A549 (cell line): Measurements from ENCODE around the gene CDIPT. TPM values are rescaled to one million over a fixed set of nuclear protein-coding genes. Genes with fewer than 3 reads are reported as not detected.

Experiments
- ATAC-seq, 2 experiments: fragments of 200-7000 bp in 1 of 2; fragments of >200 bp in 1 of 2; cut with Nextera tagmentation in 1 of 2; cut with Tn5 transposase in 1 of 2; 3 replicates each; pipeline versions ENCODE4 v1.8.0 to v1.9.1; 2018 to 2020; ENCODE audit warnings: mild to moderate bottlenecking in 1 of 2, moderate library complexity in 1 of 2
- CTCF ChIA-PET: fragments of 300-600 bp; sonication (Branson Sonifier 250); formaldehyde crosslinking; extraction: SDS; loops from one replicate; lab custom pipeline; 2021; ENCODE audit warnings: antibody characterized with exemption, inconsistent platforms; lab: Yijun Ruan, JAX
- POLR2A ChIA-PET: fragments of 350-600 bp; formaldehyde crosslinking; extraction: SDS; loops from one replicate; lab custom pipeline; 2021; ENCODE audit warnings: antibody characterized with exemption, inconsistent platforms; lab: Yijun Ruan, JAX
- DNase-seq, 2 experiments: peaks; one replicate each; pipeline versions ENCODE4 v3.0.0 to v3.0.0-alpha.2; 2011 to 2016; ENCODE audit warnings: low read depth in 1 of 2, low spot score in 1 of 2
- FAIRE-seq: peaks from 2 replicates; lab custom pipeline; 2011; peaks lifted over from hg19 to GRCh38; lab: Jason Lieb, UNC
- H3K27ac ChIP-seq, 2 experiments: fragments of >200 bp; sonication (Bioruptor Twin); formaldehyde crosslinking; 3 replicates each; pipeline ENCODE4 v1.5.1; 2016 to 2017
- H3K4me1 ChIP-seq: fragments of >200 bp; sonication (Bioruptor Twin); formaldehyde crosslinking; 3 replicates; pipeline ENCODE4 v1.6.1; 2016
- H3K4me2 ChIP-seq: fragments of >200 bp; sonication (Bioruptor Twin); formaldehyde crosslinking; 3 replicates; pipeline ENCODE4 v1.6.1; 2016
- H3K4me3 ChIP-seq: fragments of >200 bp; sonication (Bioruptor Twin); formaldehyde crosslinking; 3 replicates; pipeline ENCODE4 v1.5.1; 2016
- H3K9me3 ChIP-seq: fragments of >200 bp; sonication (Bioruptor Twin); formaldehyde crosslinking; 3 replicates; pipeline ENCODE4 v1.6.1; 2016
- CHD2 ChIP-seq: fragments of 150-350 bp; IDR thresholded peaks from 2 replicates; pipeline ENCODE4 v1.6.1; 2014; ENCODE audit warnings: low read length; ENCODE audit not compliant: partially characterized antibody
- EHMT2 ChIP-seq: fragments of 200-600 bp; sonication (generic); IDR thresholded peaks from 2 replicates; pipeline ENCODE4 v1.6.1; 2016; ENCODE audit warnings: antibody characterized with exemption, low read depth, mild to moderate bottlenecking, moderate library complexity
- EP300 ChIP-seq, 2 experiments: fragments of >200 bp; sonication (Bioruptor Twin); formaldehyde crosslinking; IDR thresholded peaks; 2 replicates in 1 of 2; 3 replicates in 1 of 2; pipeline ENCODE4 v1.6.1; 2016 to 2017
- ESRRA ChIP-seq: fragments of 150-350 bp; IDR thresholded peaks from 2 replicates; pipeline ENCODE4 v1.6.1; 2014; ENCODE audit warnings: mild to moderate bottlenecking, low read length, borderline replicate concordance
- FOSB ChIP-seq: fragments of 250-450 bp; sonication (Bioruptor Pico); IDR thresholded peaks from 2 replicates; pipeline ENCODE4 v1.5.0; 2020; ENCODE audit warnings: mild to moderate bottlenecking, moderate library complexity
- GATA3 ChIP-seq: IDR thresholded peaks from 2 replicates; pipeline ENCODE4 v1.6.1; 2012; ENCODE audit warnings: borderline replicate concordance
- HDAC2 ChIP-seq: fragments of 200-600 bp; sonication (generic); IDR thresholded peaks from 2 replicates; pipeline ENCODE4 v1.6.1; 2016
- HOXB13 ChIP-seq: fragments of 250-450 bp; sonication (Bioruptor Pico); IDR thresholded peaks from 2 replicates; pipeline ENCODE4 v1.5.0; 2020; ENCODE audit warnings: low read depth, mild to moderate bottlenecking, moderate library complexity
- JUN ChIP-seq, 2 experiments: fragments of >200 bp; sonication (Bioruptor Twin); formaldehyde crosslinking; IDR thresholded peaks; 2 replicates in 1 of 2; 3 replicates in 1 of 2; pipeline ENCODE4 v1.6.1; 2016 to 2017
- JUNB ChIP-seq: fragments of >200 bp; sonication (Bioruptor Twin); formaldehyde crosslinking; IDR thresholded peaks from 2 replicates; pipeline ENCODE4 v1.6.1; 2016
- KDM1A ChIP-seq: fragments of 200-600 bp; sonication (generic); IDR thresholded peaks from 2 replicates; pipeline ENCODE4 v1.6.1; 2016; ENCODE audit warnings: low read depth, mild to moderate bottlenecking
- MYC ChIP-seq: IDR thresholded peaks from 2 replicates; pipeline ENCODE4 v1.6.1; 2012; ENCODE audit warnings: mild to moderate bottlenecking, inconsistent platforms, low read length, improper control_type of control experiment, borderline replicate concordance
- NFE2L2 ChIP-seq: fragments of 150-350 bp; conservative IDR thresholded peaks from 2 replicates; pipeline ENCODE4 v1.6.1; 2014; ENCODE audit warnings: low read length
- NPAS2 ChIP-seq: fragments of 250-450 bp; sonication (Bioruptor Pico); IDR thresholded peaks from 2 replicates; pipeline ENCODE4 v1.8.0; 2022; ENCODE audit warnings: mild to moderate bottlenecking, moderate library complexity, borderline replicate concordance
- PHF8 ChIP-seq: fragments of 200-600 bp; sonication (generic); IDR thresholded peaks from 2 replicates; pipeline ENCODE4 v1.6.1; 2016; ENCODE audit warnings: low read depth, mild to moderate bottlenecking, antibody characterized with exemption, moderate library complexity, borderline replicate concordance
- POLR2A ChIP-seq: IDR thresholded peaks from 2 replicates; pipeline ENCODE4 v1.6.1; 2012; ENCODE audit warnings: mild to moderate bottlenecking, low read length
- POLR2AphosphoS2 ChIP-seq: conservative IDR thresholded peaks from 2 replicates; pipeline ENCODE4 v1.6.1; 2012; ENCODE audit warnings: low read length, improper control_type of control experiment, inconsistent platforms
- RAD21 ChIP-seq, 2 experiments: fragments of >200 bp in 1 of 2; sonication (Bioruptor Twin) in 1 of 2; formaldehyde crosslinking in 1 of 2; IDR thresholded peaks in 1 of 2; conservative IDR thresholded peaks in 1 of 2; 2 replicates in 1 of 2; 3 replicates in 1 of 2; pipeline ENCODE4 v1.6.1; 2012 to 2018; ENCODE audit warnings: inconsistent platforms in 1 of 2
- RCOR1 ChIP-seq: fragments of 150-350 bp; IDR thresholded peaks from 2 replicates; pipeline ENCODE4 v1.6.1; 2014; ENCODE audit warnings: antibody characterized with exemption, low read length, low read depth
- RFX5 ChIP-seq: fragments of 450-650 bp; IDR thresholded peaks from 2 replicates; pipeline ENCODE4 v1.7.1; 2014; ENCODE audit warnings: antibody characterized with exemption, mild to moderate bottlenecking, moderate library complexity
- RNF2 ChIP-seq: fragments of 200-600 bp; sonication (generic); IDR thresholded peaks from 2 replicates; pipeline ENCODE4 v1.6.1; 2016; ENCODE audit warnings: low read depth, mild to moderate bottlenecking, antibody characterized with exemption, moderate library complexity, borderline replicate concordance
- ZNF302 ChIP-seq: fragments of 250-450 bp; sonication (Bioruptor Pico); IDR thresholded peaks from 2 replicates; pipeline ENCODE4 v1.9.0; 2021; ENCODE audit warnings: inconsistent platforms, mild to moderate bottlenecking, moderate library complexity
- WGBS: methylation state at CpG from one replicate; pipeline ENCODE4 v1.1.6; 2017; ENCODE audit errors: missing lambda C conversion rate; 5-methylcytosine and 5-hydroxymethylcytosine counted together
- polyA plus RNA-seq, 4 experiments: library from polyadenylated mRNA; depleted of rRNA in 3 of 4; stranded (reverse); fragments of >200 nt; fragmentation: RNase III in 1 of 4; extraction: RNeasy Plus Mini Kit Qiagen cat#74134 plus additional on column Dnase treatment in 1 of 4; gene quantifications; 2 replicates in 3 of 4; 3 replicates in 1 of 4; pipeline ENCODE4 v1.2.3, GENCODE V29; 2011 to 2017
- TF ChIP-seq, protein P1 (sequence below): fragments of 200-600 bp; sonication (generic); IDR thresholded peaks from 2 replicates; pipeline ENCODE4 v1.6.1; 2016; ENCODE audit warnings: antibody characterized with exemption, mild to moderate bottlenecking, moderate library complexity
- TF ChIP-seq, protein P2 (sequence below): fragments of >200 bp; sonication (Bioruptor Twin); formaldehyde crosslinking; IDR thresholded peaks from 3 replicates; pipeline ENCODE4 v1.5.1; 2016
- TF ChIP-seq, protein P3 (sequence below): fragments of >200 bp; sonication (Bioruptor Twin); formaldehyde crosslinking; IDR thresholded peaks from 2 replicates; pipeline ENCODE4 v1.6.1; 2016
- TF ChIP-seq, protein P4 (sequence below): IDR thresholded peaks from 2 replicates; pipeline ENCODE4 v1.6.1; 2012

Gene CDIPT
- polyA plus RNA-seq, 2 of the 4 experiments (the other 2 are of a cell fraction): 64.0 to 72.1 TPM

DNA sequence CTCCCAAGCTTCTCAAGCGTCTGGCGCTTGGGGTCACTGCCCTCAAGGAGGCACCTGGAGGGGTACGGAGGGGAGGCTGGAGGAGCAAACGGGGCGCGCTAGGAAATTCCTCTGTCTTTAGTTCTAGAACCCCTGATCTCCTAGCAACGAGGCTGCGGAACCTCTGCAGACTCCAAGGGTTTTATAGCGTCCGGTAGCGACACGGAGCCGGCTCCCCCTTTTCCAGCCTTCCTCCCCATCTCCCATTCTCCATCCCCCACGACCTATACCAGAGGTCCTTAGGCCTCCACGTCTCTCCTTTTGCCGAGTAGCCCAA lies 601 bp upstream of the CDIPT start (continued):
- TF ChIP-seq, protein P1, sequence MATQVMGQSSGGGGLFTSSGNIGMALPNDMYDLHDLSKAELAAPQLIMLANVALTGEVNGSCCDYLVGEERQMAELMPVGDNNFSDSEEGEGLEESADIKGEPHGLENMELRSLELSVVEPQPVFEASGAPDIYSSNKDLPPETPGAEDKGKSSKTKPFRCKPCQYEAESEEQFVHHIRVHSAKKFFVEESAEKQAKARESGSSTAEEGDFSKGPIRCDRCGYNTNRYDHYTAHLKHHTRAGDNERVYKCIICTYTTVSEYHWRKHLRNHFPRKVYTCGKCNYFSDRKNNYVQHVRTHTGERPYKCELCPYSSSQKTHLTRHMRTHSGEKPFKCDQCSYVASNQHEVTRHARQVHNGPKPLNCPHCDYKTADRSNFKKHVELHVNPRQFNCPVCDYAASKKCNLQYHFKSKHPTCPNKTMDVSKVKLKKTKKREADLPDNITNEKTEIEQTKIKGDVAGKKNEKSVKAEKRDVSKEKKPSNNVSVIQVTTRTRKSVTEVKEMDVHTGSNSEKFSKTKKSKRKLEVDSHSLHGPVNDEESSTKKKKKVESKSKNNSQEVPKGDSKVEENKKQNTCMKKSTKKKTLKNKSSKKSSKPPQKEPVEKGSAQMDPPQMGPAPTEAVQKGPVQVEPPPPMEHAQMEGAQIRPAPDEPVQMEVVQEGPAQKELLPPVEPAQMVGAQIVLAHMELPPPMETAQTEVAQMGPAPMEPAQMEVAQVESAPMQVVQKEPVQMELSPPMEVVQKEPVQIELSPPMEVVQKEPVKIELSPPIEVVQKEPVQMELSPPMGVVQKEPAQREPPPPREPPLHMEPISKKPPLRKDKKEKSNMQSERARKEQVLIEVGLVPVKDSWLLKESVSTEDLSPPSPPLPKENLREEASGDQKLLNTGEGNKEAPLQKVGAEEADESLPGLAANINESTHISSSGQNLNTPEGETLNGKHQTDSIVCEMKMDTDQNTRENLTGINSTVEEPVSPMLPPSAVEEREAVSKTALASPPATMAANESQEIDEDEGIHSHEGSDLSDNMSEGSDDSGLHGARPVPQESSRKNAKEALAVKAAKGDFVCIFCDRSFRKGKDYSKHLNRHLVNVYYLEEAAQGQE: no peak

DNA sequence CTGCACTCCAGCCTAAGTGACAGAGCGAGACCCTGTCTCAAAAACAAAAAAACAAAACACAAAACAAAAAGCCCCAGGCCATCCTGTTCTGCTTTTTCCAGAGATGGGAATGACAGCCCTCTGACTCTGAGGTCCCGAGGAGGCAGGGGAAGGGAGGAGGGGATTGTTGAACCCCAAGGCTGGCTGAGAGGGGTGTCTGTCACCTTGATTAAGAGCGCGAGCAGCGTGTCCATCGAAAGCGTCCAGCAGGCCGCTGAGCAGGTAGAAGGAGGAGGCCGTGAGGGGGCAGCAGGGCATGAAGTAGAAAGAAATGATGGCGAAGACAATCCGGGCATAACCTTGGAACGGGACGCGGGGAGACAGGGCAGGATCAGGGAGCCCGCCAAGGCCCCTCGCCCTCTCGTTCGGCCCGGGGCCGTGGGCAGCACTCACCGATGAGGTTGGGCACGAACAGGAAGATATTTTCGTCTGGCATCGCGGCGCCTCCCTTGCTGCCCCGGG lies 593 bp downstream of the CDIPT start:
- H3K4me3 ChIP-seq: peak overlapping the region; percentile 76
- ATAC-seq (peak; percentile 34 to 54), DNase-seq (peak in 1 of 2 experiments; percentile 39), FAIRE-seq (no peak)
- H3K4me2 ChIP-seq: peak overlapping the region; percentile 92
- peaks cover 15% of the 10 kb centered on the region for H3K4me1 ChIP-seq
- TF ChIP-seq MYC: no peak
- TF ChIP-seq POLR2AphosphoS2: no peak
- no peak for TF ChIP-seq HOXB13 (CRISPR knock-in tag)
- no peak for TF ChIP-seq PHF8
- TF ChIP-seq GATA3: no peak
- no peak for TF ChIP-seq RFX5
- TF ChIP-seq, protein P2, sequence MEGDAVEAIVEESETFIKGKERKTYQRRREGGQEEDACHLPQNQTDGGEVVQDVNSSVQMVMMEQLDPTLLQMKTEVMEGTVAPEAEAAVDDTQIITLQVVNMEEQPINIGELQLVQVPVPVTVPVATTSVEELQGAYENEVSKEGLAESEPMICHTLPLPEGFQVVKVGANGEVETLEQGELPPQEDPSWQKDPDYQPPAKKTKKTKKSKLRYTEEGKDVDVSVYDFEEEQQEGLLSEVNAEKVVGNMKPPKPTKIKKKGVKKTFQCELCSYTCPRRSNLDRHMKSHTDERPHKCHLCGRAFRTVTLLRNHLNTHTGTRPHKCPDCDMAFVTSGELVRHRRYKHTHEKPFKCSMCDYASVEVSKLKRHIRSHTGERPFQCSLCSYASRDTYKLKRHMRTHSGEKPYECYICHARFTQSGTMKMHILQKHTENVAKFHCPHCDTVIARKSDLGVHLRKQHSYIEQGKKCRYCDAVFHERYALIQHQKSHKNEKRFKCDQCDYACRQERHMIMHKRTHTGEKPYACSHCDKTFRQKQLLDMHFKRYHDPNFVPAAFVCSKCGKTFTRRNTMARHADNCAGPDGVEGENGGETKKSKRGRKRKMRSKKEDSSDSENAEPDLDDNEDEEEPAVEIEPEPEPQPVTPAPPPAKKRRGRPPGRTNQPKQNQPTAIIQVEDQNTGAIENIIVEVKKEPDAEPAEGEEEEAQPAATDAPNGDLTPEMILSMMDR: no peak; the same call in 2 of the 3 replicates
- no peak for TF ChIP-seq NPAS2 (CRISPR knock-in tag)
- TF ChIP-seq, protein P3, sequence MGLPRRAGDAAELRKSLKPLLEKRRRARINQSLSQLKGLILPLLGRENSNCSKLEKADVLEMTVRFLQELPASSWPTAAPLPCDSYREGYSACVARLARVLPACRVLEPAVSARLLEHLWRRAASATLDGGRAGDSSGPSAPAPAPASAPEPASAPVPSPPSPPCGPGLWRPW: no peak
- no peak for TF ChIP-seq HDAC2
- TF ChIP-seq CHD2: no peak
- TF ChIP-seq, protein P4, sequence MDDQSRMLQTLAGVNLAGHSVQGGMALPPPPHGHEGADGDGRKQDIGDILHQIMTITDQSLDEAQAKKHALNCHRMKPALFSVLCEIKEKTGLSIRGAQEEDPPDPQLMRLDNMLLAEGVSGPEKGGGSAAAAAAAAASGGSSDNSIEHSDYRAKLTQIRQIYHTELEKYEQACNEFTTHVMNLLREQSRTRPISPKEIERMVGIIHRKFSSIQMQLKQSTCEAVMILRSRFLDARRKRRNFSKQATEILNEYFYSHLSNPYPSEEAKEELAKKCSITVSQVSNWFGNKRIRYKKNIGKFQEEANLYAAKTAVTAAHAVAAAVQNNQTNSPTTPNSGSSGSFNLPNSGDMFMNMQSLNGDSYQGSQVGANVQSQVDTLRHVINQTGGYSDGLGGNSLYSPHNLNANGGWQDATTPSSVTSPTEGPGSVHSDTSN: no peak
- no peak for TF ChIP-seq RNF2
- TF ChIP-seq POLR2A: no peak
- no peak for TF ChIP-seq JUNB
- no peak for TF ChIP-seq RCOR1
- no peak for TF ChIP-seq EP300 (IDR thresholded peaks at IDR 0.05)
- ChIA-PET CTCF (interaction anchor here (0.8 to 6.0 kb wide), 17 partner anchors 9 to 171 kb away, joined by 3 to 40 read pairs (median 5); partner anchors contain the start of genes DOC2A, MVP and TLCD3B), POLR2A (interaction anchor here (1.2 kb wide), 1 partner anchor 37 kb away, joined by 6 read pairs; the partner anchor contains the start of genes ASPHD1 and SEZ6L2)
- no peaks in the 10 kb centered on the region for H3K9me3 ChIP-seq
- 7% methylated on average over 22 of the region's 27 CpGs for WGBS
- H3K27ac ChIP-seq: peak overlapping the region; percentile 88 to 97

DNA sequence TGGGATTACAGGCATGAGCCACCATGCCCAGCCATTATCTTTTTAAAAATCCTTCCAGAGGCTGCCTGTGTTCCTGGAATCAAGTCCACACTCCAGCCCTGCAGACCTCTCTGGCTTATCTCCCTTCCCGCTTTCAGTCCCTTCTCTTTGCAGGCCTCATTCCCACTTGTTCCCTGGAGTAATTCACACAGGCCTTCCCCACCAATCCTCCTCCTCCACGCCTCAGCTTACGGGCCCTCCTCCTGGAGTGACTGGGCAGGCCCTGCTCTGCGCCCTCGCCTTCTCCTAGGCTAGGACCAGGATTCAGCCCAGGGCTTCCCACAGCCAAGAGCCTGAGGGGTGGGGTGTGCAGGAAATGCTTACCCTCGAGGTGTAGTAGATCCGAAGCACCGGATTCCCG lies 2.8 kb downstream of the CDIPT start:
- H3K9me3 ChIP-seq: no peaks in the 10 kb centered on the region
- no peak overlapping the region for H3K27ac ChIP-seq
- FAIRE-seq: no peak
- TF ChIP-seq POLR2A: no peak
- no peak for TF ChIP-seq NFE2L2
- TF ChIP-seq KDM1A: no peak
- TF ChIP-seq ZNF302 (CRISPR knock-in tag): no peak
- TF ChIP-seq ESRRA: no peak
- TF ChIP-seq JUN (IDR thresholded peaks at IDR 0.05): no peak
- no peak for TF ChIP-seq CHD2
- no peak for TF ChIP-seq EHMT2
- no peak for TF ChIP-seq RCOR1
- no peak for TF ChIP-seq FOSB (CRISPR knock-in tag)
- TF ChIP-seq RAD21 (conservative IDR thresholded peaks at IDR 0.05 in 1 of 2, IDR thresholded peaks at IDR 0.05 in 1 of 2): no peak
- no peak overlapping the region for H3K4me3 ChIP-seq
- no peak for ATAC-seq
- no peak overlapping the region for H3K4me2 ChIP-seq
- ChIA-PET POLR2A (no interaction called here), CTCF (interaction anchor here (0.6 to 6.0 kb wide), 4 partner anchors 12 to 171 kb away, joined by 3 to 40 read pairs (median 4); no protein-coding TSS in a partner anchor)
- 92% methylated on average over 9 of the region's 9 CpGs for WGBS
- peaks cover 15% of the 10 kb centered on the region for H3K4me1 ChIP-seq
- no peak for DNase-seq
